NCI-H187 (cell line): ENCODE measurements around the gene EPHB1.
"Not testable (repeated sequence)": the region's sequence is repeated elsewhere in the genome, so short reads cannot be mapped to it uniquely, and the experiment has no call there.

Source experiments
- DNase-seq, 2 experiments: peaks; one replicate each; lab custom pipeline; 2025; lab: John Stamatoyannopoulos, UW

Gene EPHB1

DNA sequence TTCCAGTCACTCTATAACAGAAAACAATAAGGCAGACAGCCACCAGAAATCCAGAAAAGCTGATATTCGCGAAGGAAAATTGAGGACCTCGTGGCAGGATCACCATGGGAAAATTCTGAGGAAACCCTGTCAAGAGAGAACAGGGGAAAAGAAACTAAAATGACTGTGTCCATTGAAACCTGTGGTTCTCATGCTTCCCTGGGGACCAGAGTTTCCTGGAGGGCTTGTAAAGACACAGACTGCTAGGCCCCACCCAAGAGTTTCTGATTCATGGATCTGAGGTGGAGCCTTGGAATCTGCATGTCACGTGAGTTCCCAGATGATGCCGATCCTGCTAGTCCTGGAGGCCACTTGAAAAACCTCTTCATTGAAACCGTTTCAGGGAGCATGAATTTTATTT, 420.5 kb downstream of the EPHB1 start:
- DNase-seq: no peak

DNA sequence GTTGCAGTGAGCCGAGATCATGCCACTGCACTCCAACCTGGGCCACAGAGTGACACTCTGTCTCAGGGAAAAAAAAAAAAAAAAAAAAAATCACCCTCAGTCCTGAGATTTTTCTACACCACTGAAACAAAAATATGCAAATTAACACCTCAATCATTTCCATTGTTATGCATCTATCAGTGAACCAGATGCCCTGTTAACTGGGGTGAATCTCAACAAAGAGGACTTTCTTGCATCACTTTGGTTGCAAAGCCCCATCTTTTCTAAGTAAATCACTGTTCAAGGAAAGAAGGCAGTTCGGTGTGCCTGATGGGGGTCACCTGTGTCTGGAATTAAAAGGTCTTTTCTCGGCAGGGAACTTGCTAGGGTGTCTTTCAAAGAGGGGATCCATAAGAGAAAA, 421.6 kb downstream of the EPHB1 start:
- no peak for DNase-seq

DNA sequence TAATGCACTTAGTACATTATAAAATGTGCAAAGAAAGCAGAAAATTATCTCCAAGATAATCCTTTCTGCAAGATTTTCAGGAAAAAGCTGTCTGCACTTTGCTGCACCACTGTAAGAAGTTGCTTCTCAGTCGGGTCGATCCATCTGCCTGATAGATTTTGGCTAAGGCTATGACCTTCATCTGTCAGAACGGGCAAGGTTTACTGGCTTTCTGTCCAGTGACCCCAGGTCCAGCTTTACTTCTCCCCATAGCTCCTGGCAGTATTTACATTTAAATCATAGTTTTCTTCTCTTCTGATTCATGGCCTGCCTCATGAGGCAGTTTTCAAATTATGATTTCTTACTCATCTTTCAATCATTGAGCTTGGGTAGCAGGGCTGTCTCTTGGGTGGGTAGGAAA, 422.7 kb downstream of the EPHB1 start:
- no peak for DNase-seq

DNA sequence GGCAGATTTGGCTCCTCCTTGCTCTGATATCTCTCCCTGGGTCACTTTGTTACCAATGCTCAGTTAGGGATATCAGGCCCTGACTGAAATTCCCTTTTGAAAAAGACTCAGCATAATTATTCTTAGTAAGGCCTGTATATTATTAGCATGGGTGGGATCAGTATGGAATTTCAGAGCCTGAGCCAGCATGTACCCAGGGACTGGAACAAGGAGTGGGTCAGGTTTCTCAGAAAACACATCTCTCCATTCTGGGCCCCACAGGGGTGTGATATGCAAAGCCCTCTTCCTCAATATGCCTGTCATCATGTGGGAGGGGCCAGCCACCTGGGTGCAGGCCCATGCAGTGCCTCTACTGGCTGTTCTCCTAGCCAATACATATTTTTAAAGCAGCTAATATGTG, 423.2 kb downstream of the EPHB1 start:
- no peak for DNase-seq

DNA sequence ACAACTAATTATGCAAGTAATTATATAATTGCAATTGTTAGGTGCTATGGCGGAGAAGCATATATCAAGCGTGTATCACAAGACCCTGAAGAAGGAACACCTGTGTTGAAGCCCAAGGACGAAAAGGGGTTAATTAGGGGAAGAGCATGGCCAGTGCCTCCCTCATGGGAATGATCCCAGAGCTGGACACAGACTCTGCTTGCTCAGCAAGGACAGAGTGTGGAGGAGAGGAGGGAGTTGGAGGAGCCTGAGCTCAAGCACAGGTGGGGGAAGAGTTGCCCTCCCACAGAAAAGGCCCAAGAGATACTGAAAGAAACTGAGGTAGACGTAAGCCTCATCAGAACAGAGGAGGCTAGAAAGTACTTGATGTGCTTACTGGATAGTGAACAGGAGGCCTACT, 423.7 kb downstream of the EPHB1 start:
- no peak for DNase-seq

DNA sequence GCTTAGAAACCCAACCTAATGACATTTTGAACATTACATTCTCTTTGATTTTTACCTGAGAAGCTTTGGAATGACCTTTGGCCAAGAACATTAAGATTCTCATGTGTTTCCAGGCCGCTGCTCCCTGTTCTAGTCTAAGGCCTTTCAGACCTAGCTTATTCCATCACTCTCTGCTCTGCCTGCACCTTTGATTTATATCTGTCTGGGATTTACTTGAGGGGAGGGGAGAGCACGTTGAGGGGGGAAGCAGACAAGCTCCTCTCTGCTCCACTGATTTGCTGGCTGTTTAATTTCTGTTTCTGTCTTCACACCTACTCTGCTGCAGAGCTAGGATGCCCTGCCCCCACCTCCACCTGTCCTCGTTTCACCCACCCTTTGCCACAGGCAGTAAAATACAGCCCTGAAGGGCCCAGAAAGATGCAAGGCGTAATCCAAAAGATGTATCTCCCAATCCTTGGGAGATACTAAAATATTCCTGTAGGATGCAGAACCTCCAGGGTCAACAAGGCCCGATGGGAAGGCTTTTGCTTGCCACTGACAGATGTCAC, 429.8 kb downstream of the EPHB1 start:
- DNase-seq: no peak

DNA sequence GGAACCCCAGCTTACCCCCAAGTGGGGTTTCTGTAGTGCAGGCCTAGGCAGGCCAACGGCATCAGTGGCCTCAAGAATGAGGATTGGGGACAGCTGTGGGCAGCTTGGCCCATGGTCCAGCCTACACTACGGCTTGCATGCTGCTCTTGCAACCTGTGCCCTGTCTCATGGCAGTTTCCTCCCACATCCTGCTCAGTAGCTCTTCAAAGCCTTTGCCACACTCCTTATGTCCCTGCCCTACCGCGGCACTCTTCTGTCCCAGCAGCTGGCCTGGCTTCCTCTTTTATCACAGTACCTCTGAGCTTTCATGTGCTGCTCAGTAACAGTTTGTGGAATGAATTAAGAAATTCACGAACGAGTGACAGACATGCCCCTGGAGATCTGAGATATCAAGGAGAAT, 431.0 kb downstream of the EPHB1 start:
- no peak for DNase-seq

DNA sequence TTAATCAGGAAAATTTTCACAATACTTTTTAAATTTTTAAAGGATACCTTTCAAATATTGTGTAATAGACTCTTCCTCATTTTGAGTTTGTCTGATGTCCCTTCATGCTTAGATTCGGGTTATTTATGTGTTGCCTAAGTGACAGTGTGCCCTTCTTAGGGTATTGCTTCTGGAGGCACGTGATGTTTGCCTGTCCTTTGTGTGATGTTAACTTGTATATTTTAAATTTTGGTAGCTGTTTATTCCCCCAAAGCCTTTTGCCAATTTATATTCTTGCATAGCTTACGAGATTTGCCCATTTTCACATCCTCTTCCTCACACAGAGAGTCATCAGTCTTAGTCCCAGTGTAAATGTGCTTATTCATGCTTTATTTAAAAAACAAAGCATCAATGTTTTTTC, 433.1 kb downstream of the EPHB1 start:
- no peak for DNase-seq

DNA sequence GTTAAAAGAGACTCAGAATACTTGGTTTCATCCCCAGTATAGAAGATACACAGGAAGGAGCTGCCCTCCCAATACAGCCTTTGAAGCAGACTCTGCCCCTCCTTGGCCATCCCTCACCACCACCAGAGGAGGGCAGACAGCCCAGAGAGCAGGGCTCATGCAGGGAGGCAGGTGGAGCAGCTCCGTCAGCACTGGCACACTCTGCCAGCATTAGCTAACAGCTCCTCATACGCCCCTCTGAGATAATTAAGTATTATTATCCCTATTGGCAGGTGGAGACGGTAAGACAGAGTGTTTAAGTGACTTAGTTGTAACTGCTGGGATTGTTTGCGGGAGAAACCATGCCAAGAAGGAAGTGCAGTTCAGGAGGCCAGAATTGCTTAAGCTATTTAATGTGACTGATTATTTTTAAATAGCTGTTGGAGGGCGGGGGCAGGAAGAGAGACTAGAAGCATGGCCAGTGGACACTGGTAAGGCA, 434.0 kb downstream of the EPHB1 start:
- DNase-seq: peak in 1 of 2 experiments; percentile 18

DNA sequence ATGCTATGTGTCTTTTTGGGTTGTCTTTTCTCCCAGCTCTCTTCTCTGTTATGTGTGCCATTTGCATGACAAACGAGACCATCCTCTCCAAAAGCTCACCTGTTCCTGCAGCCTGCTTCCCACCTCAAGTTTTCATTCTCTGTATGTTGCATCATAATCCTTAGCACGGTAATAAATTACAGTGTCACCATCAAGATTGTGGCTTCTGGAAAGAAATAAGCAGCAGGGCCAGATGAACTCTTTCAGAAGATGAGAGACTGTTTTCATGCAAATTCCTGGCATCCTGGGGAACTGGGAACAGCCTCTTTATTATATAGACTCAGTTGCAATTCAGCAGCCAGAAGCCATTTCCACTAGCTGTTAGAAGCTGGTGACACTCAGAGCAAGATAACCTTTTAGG, 436.7 kb downstream of the EPHB1 start:
- DNase-seq: peak in 1 of 2 experiments; percentile 26

DNA sequence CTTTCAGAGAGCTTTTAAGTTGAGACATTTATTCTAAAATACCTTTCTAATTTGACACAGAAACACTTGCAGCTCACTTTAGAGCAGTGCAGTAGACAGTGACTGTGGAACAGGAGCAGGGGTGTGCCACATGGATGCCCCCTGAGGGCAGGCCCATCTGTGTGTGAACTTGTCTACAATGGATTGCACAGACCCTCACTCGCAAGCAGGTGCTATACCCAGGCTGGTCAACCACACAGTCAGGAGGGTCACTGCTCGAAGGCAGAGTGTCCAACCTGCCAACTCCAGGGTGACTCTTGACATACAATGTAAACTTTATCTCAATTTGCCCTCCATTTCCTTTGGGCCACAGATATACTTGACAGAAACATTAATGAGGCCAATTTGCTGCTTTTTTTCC, 437.2 kb downstream of the EPHB1 start:
- DNase-seq: no peak

DNA sequence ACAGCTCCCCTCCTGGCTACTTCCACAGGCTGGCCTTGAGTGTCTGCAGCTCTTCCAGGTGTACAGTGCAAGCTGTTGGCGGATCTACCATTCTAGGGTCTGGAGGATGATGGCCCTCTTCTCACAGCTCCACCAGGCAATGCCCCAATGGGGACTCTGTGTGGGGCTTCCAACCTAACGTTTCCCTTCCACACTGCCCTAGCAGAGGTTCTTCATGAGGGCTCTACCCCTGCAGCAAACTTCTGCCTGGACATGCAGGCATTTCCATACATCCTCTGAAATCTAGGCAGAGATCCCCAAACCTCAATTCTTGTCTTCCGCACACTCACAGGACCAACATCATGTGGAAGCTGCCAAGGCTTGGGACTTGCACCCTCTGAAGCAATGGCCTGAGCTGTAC, 438.4 kb downstream of the EPHB1 start:
- not testable (repeated sequence) for DNase-seq

DNA sequence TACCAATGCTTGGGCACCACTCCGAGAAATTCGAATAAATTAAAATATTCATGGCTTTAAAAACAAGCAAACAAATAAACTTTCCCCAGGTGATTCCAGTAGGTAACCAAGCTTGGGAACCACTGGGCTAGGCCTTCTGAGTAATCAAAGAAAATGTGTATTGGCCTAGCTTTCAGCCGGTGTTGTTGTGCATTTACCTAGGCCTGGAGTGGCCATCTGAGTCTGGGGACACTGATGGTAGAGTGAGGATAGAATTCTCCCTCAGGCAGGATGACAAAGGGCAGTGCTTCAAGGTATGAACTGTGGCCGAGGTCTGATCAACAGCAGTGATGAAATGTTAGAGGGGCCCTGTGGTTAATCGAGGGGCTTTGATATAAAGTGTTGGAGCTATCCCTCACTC, 440.5 kb downstream of the EPHB1 start:
- no peak for DNase-seq

DNA sequence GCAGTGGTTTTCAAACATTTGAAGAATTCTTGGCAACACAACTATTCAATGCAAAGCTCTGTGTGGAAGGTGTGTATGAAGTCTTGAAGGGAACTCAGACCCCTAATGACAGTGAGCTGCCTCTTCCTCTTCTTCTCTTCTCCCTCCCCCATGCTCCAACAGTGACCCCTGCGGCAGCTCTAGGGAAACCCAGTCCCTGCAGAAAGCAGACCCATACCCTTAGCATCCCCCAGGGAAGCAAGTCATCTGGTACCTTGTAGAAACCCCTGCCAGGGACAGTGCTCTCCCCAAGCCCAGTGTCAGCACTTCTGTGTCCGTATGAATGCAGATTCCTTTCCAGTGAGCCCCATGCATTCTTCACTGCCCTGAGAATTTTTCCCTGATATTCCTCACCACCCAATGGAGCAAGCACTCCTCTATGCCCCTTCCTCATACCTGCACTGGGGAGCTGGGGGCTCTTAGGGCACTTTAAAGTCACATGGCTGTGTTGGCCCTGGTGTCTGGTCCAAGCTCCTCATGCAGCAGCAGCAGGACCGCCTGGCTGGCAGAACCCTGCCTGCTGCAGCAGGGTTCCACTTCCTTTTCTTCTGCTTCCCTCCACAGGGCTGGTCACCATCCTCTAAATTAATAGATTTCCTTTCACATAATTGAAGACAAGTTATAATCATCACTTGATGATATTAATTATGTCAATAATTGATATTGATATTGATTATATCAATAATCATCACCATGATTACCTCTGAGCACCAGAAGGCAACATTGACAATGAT, 442.5 kb downstream of the EPHB1 start:
- no peak for DNase-seq

DNA sequence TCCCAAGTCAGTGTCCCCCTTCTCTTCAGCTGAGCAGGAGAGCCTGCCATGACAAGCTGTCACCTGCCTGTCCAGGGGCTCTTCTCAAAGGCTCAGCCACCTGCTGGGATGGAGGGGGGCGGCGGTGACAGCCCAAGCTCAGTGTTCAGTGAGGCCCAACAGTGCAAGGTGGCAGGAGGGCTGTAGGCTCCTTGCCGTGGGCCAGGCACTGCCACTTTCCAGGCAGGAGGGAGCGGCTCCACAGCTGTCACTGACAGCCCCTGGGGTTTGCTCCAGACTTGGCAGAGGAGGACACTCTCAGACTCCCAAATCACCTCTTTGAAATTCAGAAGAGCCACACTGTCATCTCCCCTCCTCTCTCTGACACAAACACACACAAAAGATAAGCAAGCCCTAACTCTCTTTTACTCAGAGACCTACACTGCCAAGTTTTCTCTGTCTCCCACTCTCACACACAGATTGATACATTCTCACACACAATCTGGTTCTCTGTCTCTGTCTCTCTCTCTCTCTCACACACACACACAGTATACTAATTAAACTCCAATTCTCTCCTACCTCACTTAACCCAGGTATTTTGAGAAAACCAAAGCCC, 443.3 kb downstream of the EPHB1 start:
- peak in 1 of 2 experiments; percentile 38 for DNase-seq

DNA sequence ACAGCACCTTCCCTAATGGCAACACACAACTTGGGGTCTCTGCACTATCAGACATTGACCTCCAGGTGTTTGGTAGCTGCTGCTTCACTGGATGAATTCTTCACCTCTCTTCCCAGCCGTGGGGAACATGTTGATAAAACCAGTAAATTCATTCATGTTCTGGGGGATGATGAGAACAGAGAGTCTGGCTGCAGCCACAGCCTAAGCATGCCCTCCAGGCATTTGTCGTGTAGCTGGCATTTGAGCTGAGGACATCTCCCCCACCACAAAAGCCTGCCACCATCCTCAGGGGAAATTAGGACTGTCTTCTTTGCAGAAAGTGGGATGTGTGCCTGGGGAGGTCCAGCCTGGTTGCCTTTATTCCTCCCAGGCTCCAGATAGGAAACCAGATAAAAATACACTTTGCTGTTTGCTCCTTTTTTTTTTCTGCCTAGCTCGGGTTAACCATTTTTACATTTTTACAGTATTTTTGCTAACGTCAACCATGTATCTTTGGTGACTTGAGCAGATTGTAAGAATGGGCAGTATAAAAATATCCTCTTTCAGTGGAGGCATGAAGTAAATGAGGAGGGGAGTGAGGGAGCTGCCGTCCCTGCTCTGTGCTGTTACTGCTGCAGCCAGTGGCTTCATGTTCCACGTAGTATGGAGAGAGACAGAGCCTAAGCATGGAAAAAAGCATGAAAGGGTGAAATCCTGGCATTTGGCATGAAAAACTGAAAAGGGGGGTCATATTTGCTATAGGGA, 444.0 kb downstream of the EPHB1 start:
- DNase-seq: no peak

DNA sequence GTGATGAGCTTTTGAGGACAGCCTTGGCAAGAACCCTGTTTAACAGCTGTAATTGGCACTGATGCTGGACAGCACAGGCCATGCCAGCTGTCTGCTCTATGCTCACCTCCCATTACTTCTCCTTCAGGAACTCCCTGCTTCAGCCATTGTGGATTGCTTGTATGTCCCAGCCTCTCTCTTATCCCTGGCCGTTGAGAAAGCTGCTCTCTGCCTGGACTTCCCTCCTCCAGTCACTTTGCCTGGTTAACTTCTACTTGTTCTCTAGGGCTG, 444.5 kb downstream of the EPHB1 start:
- DNase-seq: no peak

DNA sequence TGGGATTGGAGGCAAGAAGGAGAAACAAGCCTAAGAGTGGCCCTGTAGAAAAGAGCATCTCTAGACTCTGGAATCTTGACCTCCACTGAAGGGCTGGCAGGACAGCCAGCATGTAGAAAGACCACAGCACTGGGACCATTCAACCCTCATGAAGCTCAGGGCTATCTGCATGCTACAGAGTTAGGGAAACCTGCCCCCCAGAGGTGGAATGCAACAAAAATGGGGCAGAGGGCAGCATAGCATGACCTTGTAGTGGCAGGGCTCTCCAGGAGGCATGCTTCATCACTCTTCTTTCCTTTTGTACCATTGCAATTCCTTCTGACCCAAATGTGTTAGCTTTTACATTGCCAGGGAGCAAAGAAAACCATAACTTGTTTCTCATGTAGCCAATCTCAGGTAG, 445.4 kb downstream of the EPHB1 start:
- no peak for DNase-seq

DNA sequence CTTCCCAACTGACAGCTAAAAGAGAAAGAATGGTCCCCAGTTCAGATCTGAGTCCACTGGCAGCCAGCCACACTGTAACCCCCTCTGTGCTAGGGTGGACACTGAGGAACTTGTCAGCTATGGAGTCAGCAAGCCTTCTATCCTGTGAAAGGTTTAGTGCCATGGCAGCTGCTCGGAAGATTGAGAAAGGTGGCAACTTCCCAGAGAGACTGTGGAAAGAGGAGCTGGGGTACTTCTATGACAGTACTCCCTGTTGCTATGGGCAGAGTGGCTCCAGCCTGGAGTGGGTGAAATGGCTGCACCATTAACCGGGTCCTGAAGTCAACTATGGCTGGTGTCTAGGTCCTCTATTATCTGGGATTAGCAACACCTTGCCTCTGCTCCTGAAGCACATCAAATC, 447.2 kb downstream of the EPHB1 start:
- DNase-seq: no peak

DNA sequence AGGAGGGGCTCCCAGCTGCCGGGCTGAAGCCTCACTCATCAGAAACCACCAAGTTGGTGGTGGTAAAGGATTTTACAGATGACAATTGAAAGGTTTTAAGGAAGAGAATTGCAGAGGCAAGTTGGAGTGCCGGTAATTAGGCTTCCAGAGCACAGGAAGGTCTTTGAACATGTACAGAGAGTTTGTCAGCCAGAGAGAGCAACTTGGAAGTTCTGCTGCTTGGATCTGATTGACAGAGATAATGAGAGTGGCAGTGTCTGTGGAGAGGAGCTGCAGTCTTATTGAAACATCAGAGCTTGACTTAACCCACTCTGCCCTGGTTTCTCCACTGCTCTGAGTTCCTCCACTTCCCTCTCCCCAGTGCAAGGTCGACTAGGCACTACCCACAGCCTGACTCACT, 448.6 kb downstream of the EPHB1 start:
- peak in 1 of 2 experiments; percentile 49 for DNase-seq

DNA sequence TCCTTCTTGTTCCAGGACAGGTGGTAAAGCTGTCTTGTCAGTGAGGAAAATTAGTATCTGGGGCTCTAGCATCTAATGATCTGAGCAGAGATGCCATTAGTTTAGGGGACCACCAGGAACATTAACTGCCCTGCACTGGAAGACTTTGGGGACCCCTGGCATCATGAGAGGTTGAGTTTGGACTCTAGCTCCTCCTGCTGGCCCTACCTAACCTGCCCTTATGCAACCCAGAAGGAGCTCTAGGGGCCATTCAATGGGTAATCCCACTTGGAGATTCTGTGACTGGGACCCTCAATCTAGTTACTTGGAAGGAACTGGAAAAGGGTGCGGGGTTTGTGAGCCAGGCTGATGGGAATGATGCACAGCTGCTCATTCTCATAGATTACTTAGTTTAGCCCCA, 451.0 kb downstream of the EPHB1 start:
- no peak for DNase-seq

DNA sequence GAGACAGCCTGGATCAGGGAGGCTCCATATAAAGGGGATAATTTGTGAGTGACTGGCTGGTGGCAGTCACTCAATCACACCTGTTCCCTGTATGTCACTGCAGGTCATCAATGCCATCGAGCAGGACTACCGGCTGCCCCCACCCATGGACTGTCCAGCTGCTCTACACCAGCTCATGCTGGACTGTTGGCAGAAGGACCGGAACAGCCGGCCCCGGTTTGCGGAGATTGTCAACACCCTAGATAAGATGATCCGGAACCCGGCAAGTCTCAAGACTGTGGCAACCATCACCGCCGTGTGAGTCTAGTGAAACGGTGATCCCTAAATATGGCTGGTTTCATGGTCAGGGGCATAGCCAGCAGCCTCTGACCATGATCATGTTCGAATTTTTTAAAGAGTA, 453.2 kb downstream of the EPHB1 start:
- no peak for DNase-seq

DNA sequence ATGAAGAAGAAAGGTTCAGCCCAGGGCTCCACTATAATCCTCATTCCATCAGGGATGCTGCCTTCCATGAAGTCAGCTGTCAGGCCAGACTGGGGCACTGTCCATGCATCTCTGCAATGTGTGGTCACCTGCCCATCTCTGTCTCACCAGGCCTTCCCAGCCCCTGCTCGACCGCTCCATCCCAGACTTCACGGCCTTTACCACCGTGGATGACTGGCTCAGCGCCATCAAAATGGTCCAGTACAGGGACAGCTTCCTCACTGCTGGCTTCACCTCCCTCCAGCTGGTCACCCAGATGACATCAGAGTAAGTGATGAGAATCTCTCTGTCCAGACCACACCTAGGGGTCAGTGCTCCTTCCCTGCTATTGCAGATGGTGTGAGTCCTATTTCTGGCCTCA, 454.1 kb downstream of the EPHB1 start:
- DNase-seq: no peak
